Measurements from ENCODE around the gene OR2S2.

DNA sequence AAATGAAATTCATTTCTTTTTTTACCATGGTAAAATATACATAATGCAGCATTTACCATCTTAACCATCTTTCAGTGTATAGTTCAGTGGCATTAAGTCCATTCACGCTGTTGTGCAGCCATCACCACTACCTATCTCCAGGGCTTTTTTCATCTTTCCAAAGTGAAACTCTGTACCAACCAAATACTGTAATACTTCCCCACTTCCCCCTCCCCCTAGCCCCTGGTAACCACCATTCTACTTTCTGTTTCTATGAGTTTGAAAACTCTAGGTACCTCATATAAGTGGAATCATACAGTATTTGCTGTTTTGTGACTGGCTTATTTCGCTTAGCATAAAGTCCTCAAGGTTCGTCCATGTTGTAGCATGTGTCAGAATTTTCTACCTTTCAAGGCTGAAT lies 25.2 kb downstream of the OR2S2 start:
- TF ChIP-seq, protein P1, sequence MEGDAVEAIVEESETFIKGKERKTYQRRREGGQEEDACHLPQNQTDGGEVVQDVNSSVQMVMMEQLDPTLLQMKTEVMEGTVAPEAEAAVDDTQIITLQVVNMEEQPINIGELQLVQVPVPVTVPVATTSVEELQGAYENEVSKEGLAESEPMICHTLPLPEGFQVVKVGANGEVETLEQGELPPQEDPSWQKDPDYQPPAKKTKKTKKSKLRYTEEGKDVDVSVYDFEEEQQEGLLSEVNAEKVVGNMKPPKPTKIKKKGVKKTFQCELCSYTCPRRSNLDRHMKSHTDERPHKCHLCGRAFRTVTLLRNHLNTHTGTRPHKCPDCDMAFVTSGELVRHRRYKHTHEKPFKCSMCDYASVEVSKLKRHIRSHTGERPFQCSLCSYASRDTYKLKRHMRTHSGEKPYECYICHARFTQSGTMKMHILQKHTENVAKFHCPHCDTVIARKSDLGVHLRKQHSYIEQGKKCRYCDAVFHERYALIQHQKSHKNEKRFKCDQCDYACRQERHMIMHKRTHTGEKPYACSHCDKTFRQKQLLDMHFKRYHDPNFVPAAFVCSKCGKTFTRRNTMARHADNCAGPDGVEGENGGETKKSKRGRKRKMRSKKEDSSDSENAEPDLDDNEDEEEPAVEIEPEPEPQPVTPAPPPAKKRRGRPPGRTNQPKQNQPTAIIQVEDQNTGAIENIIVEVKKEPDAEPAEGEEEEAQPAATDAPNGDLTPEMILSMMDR (conservative IDR thresholded peaks at IDR 0.05; ENCODE audit: low read depth, low read length) = no peak
- no peak for TF ChIP-seq EZH2phosphoT487 (IDR thresholded peaks at IDR 0.05; ENCODE audit: borderline replicate concordance, low read length)
